ENCODE data around the gene ADCY7. TPM values are rescaled to one million over a fixed set of nuclear protein-coding genes. Genes with fewer than 3 reads are reported as not detected.
A peak's percentile ranks its signal among the peaks of the same experiment; 100 is the strongest.

The ADCY7 gene
- total RNA-seq, 4 donors from 2014 or later = 12.7 to 23.5 (median 19.3) TPM

GRCh38 chr16:50267651-50268050 is 1.3 kb downstream of the ADCY7 start:
- H3K4me1 ChIP-seq = peaks cover 0 to 27% (median 4%) of the 10 kb centered on the region in 3 donors
- no peak for ATAC-seq
- peak overlapping the region in 1 of 4 donors; percentile 65 for H3K27ac ChIP-seq
- no peaks in the 10 kb centered on the region for H3K9me3 ChIP-seq
- no peaks in the 10 kb centered on the region for H3K27me3 ChIP-seq
- TF ChIP-seq POLR2A (IDR thresholded peaks at IDR 0.05) (no peak), POLR2AphosphoS5 (IDR thresholded peaks at IDR 0.05) (no peak), EP300 (IDR thresholded peaks at IDR 0.05) (no peak), CTCF (IDR thresholded peaks at IDR 0.05) (no peak)
- 25% methylated on average over 1 of the region's 3 CpGs; no CpG with 5 or more reads in 1 of the 2 donors for WGBS, 2 donors (ENCODE audit: low coverage in 1 of 2)
- no peaks in the 10 kb centered on the region for H3K36me3 ChIP-seq
- H3K4me3 ChIP-seq = no peak overlapping the region

- peaks cover 0 to 27% (median 4%) of the 10 kb centered on the region in 3 donors for H3K4me1 ChIP-seq
- TF ChIP-seq EP300 (IDR thresholded peaks at IDR 0.05) (no peak), POLR2AphosphoS5 (IDR thresholded peaks at IDR 0.05) (no peak)
- H3K27me3 ChIP-seq = no peaks in the 10 kb centered on the region
- no peaks in the 10 kb centered on the region for H3K36me3 ChIP-seq
- no peak overlapping the region for H3K4me3 ChIP-seq
- ATAC-seq = no peak
- WGBS, 2 donors (ENCODE audit: low coverage in 1 of 2) = 83% methylated on average over 4 of the region's 5 CpGs; no CpG with 5 or more reads in 1 of the 2 donors
- no peak overlapping the region for H3K27ac ChIP-seq
- H3K9me3 ChIP-seq = no peaks in the 10 kb centered on the region
Measured at GRCh38 chr16:50268352-50268751, 2.0 kb downstream of the ADCY7 start.

GRCh38 chr16:50269061-50269705 is 2.8 kb downstream of the ADCY7 start:
- WGBS, 2 donors (ENCODE audit: low coverage in 1 of 2) = 89 to 100% methylated on average over 1 to 2 of the region's 13 CpGs
- Histone ChIP-seq H3K9me3 (no peaks in the 10 kb centered on the region), H3K27me3 (no peaks in the 10 kb centered on the region), H3K4me3 (no peak overlapping the region), H3K36me3 (no peaks in the 10 kb centered on the region), H3K4me1 (peaks cover 0 to 27% (median 4%) of the 10 kb centered on the region in 3 donors), H3K27ac (no peak overlapping the region)
- no peak for TF ChIP-seq CTCF (IDR thresholded peaks at IDR 0.05)
- TF ChIP-seq POLR2A (IDR thresholded peaks at IDR 0.05) = no peak
- TF ChIP-seq POLR2AphosphoS5 (IDR thresholded peaks at IDR 0.05) = no peak
- TF ChIP-seq EP300 (IDR thresholded peaks at IDR 0.05) = no peak
- ATAC-seq = no peak

- no peak for ATAC-seq
- Histone ChIP-seq H3K36me3 (no peaks in the 10 kb centered on the region), H3K9me3 (no peaks in the 10 kb centered on the region), H3K4me3 (no peak overlapping the region), H3K27ac (no peak overlapping the region), H3K27me3 (no peaks in the 10 kb centered on the region), H3K4me1 (peaks cover 0 to 27% (median 4%) of the 10 kb centered on the region in 3 donors)
- 88% methylated on average over 7 to 9 of the region's 12 CpGs for WGBS, 2 donors (ENCODE audit: low coverage in 1 of 2)
- TF ChIP-seq POLR2A (IDR thresholded peaks at IDR 0.05) = no peak
Measured at GRCh38 chr16:50269769-50270509, 3.6 kb downstream of the ADCY7 start.

- no peak for ATAC-seq
- H3K4me1 ChIP-seq = peaks cover 0 to 24% (median 4%) of the 10 kb centered on the region in 3 donors
Measured at GRCh38 chr16:50270510-50271147, 4.3 kb downstream of the ADCY7 start.

More at GRCh38 chr16:50270510-50271147, 4.3 kb downstream of the ADCY7 start:
- H3K4me3 ChIP-seq = no peak overlapping the region
- no peaks in the 10 kb centered on the region for H3K36me3 ChIP-seq
- no peaks in the 10 kb centered on the region for H3K27me3 ChIP-seq
- WGBS, 2 donors (ENCODE audit: low coverage in 1 of 2) = 100% methylated on average over 5 of the region's 13 CpGs; no CpG with 5 or more reads in 1 of the 2 donors
- no peaks in the 10 kb centered on the region for H3K9me3 ChIP-seq
- TF ChIP-seq POLR2AphosphoS5 (IDR thresholded peaks at IDR 0.05) = no peak
- TF ChIP-seq EP300 (IDR thresholded peaks at IDR 0.05) = no peak
- TF ChIP-seq POLR2A (IDR thresholded peaks at IDR 0.05) = no peak
- TF ChIP-seq CTCF (IDR thresholded peaks at IDR 0.05) = no peak
- no peak overlapping the region for H3K27ac ChIP-seq

All from gastroesophageal sphincter (tissue), 4 donors.